GM18858 (cell line): ENCODE data around the gene WNT1.

ENCODE experiments used
- ATAC-seq: cut with Tn5 transposase; IDR thresholded peaks from one replicate; pipeline ENCODE4 v1.9.1; 2021; ENCODE audit not compliant: unreplicated experiment

WNT1 gene

GRCh38 chr12:48978291-48978740 is at the start of gene WNT1:
TSS of gene WNT1 (plus strand) at chr12:48978322. CDS start at chr12:48978651, 329 bp downstream.
- ATAC-seq, result no peak

GRCh38 chr12:48929551-48929950 is 48.6 kb upstream of the WNT1 start:
- ATAC-seq, result no peak

GRCh38 chr12:48930475-48930874 is 47.6 kb upstream of the WNT1 start:
- ATAC-seq, result no peak

GRCh38 chr12:48932878-48933277 is 45.2 kb upstream of the WNT1 start:
- ATAC-seq, result no peak

- ATAC-seq, result no peak
These were observed 44.3 kb upstream of the WNT1 start for GRCh38 chr12:48933664-48934311.

- ATAC-seq, result no peak
These were observed 43.8 kb upstream of the WNT1 start for GRCh38 chr12:48934312-48934706.

- no peak for ATAC-seq
These were observed 41.6 kb upstream of the WNT1 start for GRCh38 chr12:48936379-48936979.

- no peak for ATAC-seq
These were observed 41.0 kb upstream of the WNT1 start for GRCh38 chr12:48937170-48937569.

GRCh38 chr12:48938805-48939204 is 39.3 kb upstream of the WNT1 start:
- no peak for ATAC-seq

- no peak for ATAC-seq
These were observed 37.9 kb upstream of the WNT1 start for GRCh38 chr12:48940181-48940580.

GRCh38 chr12:48943221-48943620 is 34.9 kb upstream of the WNT1 start:
- no peak for ATAC-seq

GRCh38 chr12:48946205-48946604 is 31.9 kb upstream of the WNT1 start:
- no peak for ATAC-seq

GRCh38 chr12:48946943-48947342 is 31.2 kb upstream of the WNT1 start:
- ATAC-seq, result no peak

- no peak for ATAC-seq
These were observed 30.4 kb upstream of the WNT1 start for GRCh38 chr12:48947727-48948126.

- no peak for ATAC-seq
These were observed 25.4 kb upstream of the WNT1 start for GRCh38 chr12:48952691-48953090.

- no peak for ATAC-seq
These were observed 24.1 kb upstream of the WNT1 start for GRCh38 chr12:48954061-48954460.

GRCh38 chr12:48954841-48955501 is 23.2 kb upstream of the WNT1 start:
- ATAC-seq, result no peak

GRCh38 chr12:48956279-48957140 is 21.6 kb upstream of the WNT1 start:
- no peak for ATAC-seq

- ATAC-seq, result peak; percentile 68
These were observed 20.7 kb upstream of the WNT1 start, which contains the start of gene ARF3 for GRCh38 chr12:48957141-48958048. TSS of gene ARF3 (minus strand) at chr12:48957487. CDS start at chr12:48941095, 16,392 bp downstream.

GRCh38 chr12:48958049-48958388 is 20.1 kb upstream of the WNT1 start:
- no peak for ATAC-seq
